Activated CD4-positive, alpha-beta T cell treated with anti-CD3 and anti-CD28 coated beads for 1 hour (primary cell): ENCODE measurements around the gene DHRS7B.
"Not testable (repeated sequence)": the region's sequence is repeated elsewhere in the genome, so short reads cannot be mapped to it uniquely, and the experiment has no call there.

Experiments used
- DNase-seq: peaks from one replicate; pipeline ENCODE4 v3.0.0-alpha.2; 2020

The DHRS7B gene

GRCh38 chr17:21108651-21109050 is 18.1 kb upstream of the DHRS7B start:
- DNase-seq = no peak

- no peak for DNase-seq
Observed at GRCh38 chr17:21113049-21113690, 13.6 kb upstream of the DHRS7B start.

GRCh38 chr17:21113716-21114115 is 13.0 kb upstream of the DHRS7B start:
- no peak for DNase-seq

GRCh38 chr17:21114791-21115190 is 12.0 kb upstream of the DHRS7B start:
- DNase-seq = not testable (repeated sequence)

GRCh38 chr17:21119247-21119918 is 7.4 kb upstream of the DHRS7B start:
- peak; percentile 60 for DNase-seq

GRCh38 chr17:21119919-21120249 is 6.9 kb upstream of the DHRS7B start:
- DNase-seq = no peak

GRCh38 chr17:21124086-21124485 is 2.7 kb upstream of the DHRS7B start:
- DNase-seq = no peak

GRCh38 chr17:21124517-21124916 is 2.2 kb upstream of the DHRS7B start:
- not testable (repeated sequence) for DNase-seq

GRCh38 chr17:21125862-21126261 is 902 bp upstream of the DHRS7B start:
- peak; percentile 40 for DNase-seq

GRCh38 chr17:21127509-21128077 is 829 bp downstream of the DHRS7B start:
- DNase-seq = no peak

- no peak for DNase-seq
Observed at GRCh38 chr17:21129023-21129681, 2.4 kb downstream of the DHRS7B start.

- no peak for DNase-seq
Observed at GRCh38 chr17:21131137-21131536, 4.4 kb downstream of the DHRS7B start.

- no peak for DNase-seq
Observed at GRCh38 chr17:21132428-21132827, 5.7 kb downstream of the DHRS7B start.

GRCh38 chr17:21134559-21134958 is 7.8 kb downstream of the DHRS7B start:
- DNase-seq = no peak

GRCh38 chr17:21140911-21141310 is 14.1 kb downstream of the DHRS7B start:
- DNase-seq = no peak

- no peak for DNase-seq
Observed at GRCh38 chr17:21141331-21141730, 14.6 kb downstream of the DHRS7B start.

GRCh38 chr17:21142065-21142464 is 15.3 kb downstream of the DHRS7B start:
- DNase-seq = not testable (repeated sequence)

GRCh38 chr17:21143695-21144094 is 16.9 kb downstream of the DHRS7B start:
- no peak for DNase-seq

GRCh38 chr17:21144299-21144698 is 17.5 kb downstream of the DHRS7B start:
- DNase-seq = not testable (repeated sequence)

GRCh38 chr17:21146362-21147015 is 19.7 kb downstream of the DHRS7B start:
- DNase-seq = no peak

GRCh38 chr17:21149621-21150020 is 22.9 kb downstream of the DHRS7B start:
- no peak for DNase-seq

GRCh38 chr17:21152731-21153130 is 26.0 kb downstream of the DHRS7B start:
- no peak for DNase-seq

GRCh38 chr17:21157586-21158370 is 31.0 kb downstream of the DHRS7B start:
- DNase-seq = no peak
